MCF 10A (cell line): ENCODE data around the gene ADGRG6. TPM values are rescaled to one million over a fixed set of nuclear protein-coding genes. Genes with fewer than 3 reads are reported as not detected.
A peak's percentile ranks its signal among the peaks of the same experiment; 100 is the strongest.

ENCODE experiments used
- BruUV-seq: library from RNA; stranded (reverse); fragments of 400-500 nt; replicated peaks from 2 replicates; lab custom pipeline; 2021; lab: Mats Ljungman, UMichigan
- CTCF ChIA-PET: fragments of 300-600 bp; sonication (Branson Sonifier 250); formaldehyde crosslinking; extraction: SDS; loops from one replicate; lab custom pipeline; 2021; ENCODE audit warnings: antibody characterized with exemption, inconsistent platforms; lab: Yijun Ruan, JAX
- POLR2A ChIA-PET: fragments of 300-600, 350-650 bp; sonication (Branson Sonifier 250); formaldehyde crosslinking; extraction: SDS; loops from one replicate; lab custom pipeline; 2020; ENCODE audit warnings: antibody characterized with exemption, inconsistent platforms; lab: Yijun Ruan, JAX
- DNase-seq: peaks from one replicate; pipeline ENCODE4 v3.0.0-alpha.2; 2018; ENCODE audit not compliant: unreplicated experiment
- H3K27ac Mint-ChIP-seq: one replicate; pipeline ENCODE4 v1.8.0; 2022; ENCODE audit warnings: mild to moderate bottlenecking, low read depth, mixed read lengths; ENCODE audit not compliant: unreplicated experiment
- H3K27me3 Mint-ChIP-seq: one replicate; pipeline ENCODE4 v1.8.0; 2022; ENCODE audit warnings: mixed read lengths; ENCODE audit not compliant: insufficient read depth, unreplicated experiment
- H3K36me3 Mint-ChIP-seq: one replicate; pipeline ENCODE4 v1.8.0; 2022; ENCODE audit warnings: mild to moderate bottlenecking, moderate library complexity, mixed read lengths; ENCODE audit not compliant: insufficient read depth, unreplicated experiment
- H3K4me1 Mint-ChIP-seq: one replicate; pipeline ENCODE4 v1.8.0; 2022; ENCODE audit warnings: mixed read lengths; ENCODE audit not compliant: insufficient read depth, unreplicated experiment
- H3K4me3 Mint-ChIP-seq: one replicate; pipeline ENCODE4 v1.8.0; 2022; ENCODE audit warnings: mild to moderate bottlenecking, moderate library complexity, mixed read lengths; ENCODE audit not compliant: unreplicated experiment
- H3K9me3 Mint-ChIP-seq: one replicate; pipeline ENCODE4 v1.8.0; 2022; ENCODE audit warnings: mixed read lengths; ENCODE audit not compliant: unreplicated experiment
- intact Hi-C: fragments of 100-400 bp; cut with micrococcal nuclease; formaldehyde crosslinking; loops from 2 replicates; pipeline ENCODE4 v1.14.1; 2022
- total RNA-seq: library from RNA; stranded (reverse); gene quantifications from 2 replicates; pipeline ENCODE4 v1.2.3, GENCODE V29; 2022
- TF ChIP-seq, protein P1 (sequence below): fragments of 200-600 bp; IDR thresholded peaks from one replicate; pipeline ENCODE4 v1.8.0; 2022; ENCODE audit warnings: antibody characterized with exemption, mild to moderate bottlenecking; ENCODE audit not compliant: unreplicated experiment

The ADGRG6 gene
- total RNA-seq, 1 experiment from 2014 or later, result 44.2 TPM

DNA sequence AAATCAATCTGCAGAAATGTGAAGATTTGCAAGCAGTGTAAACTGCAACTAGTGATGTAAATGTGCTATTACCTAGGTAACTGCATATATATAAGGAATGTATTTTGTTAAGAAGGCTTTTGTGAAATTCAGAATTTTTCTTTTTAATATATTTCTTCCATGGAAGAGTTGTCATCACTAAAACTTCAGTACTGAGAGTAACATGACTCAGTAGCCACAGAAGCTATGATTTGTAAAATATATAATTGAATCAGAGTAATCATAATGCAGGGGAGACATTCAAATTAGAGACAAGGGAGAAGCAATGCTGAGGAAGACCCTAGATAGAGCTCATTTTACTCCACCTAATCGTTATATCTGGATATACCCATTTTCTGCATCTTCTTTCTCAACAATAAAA, 141.7 kb downstream of the ADGRG6 start:
- H3K9me3 Mint-ChIP-seq, result no peaks in the 10 kb centered on the region
- peaks cover 9% of the 10 kb centered on the region for H3K36me3 Mint-ChIP-seq
- intact Hi-C loops, result no loop called here

DNA sequence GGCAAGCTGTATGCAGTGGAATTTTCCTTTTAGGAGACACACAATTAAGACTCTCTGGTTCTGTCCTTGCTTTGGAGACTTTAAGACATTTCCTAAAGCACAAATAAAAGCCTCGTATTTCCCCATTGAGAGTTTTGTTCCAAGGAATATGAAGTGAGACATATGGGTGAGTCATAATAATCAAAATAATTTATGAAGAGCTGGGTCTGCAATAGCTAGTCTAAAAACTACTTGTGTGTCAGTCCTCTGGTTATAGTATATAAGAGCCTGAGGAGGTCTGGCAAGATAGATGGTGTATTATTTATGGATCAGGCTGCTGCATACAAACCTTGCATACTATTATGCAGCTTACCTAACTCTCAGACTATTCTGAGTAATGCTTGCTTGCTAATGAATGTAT, 142.6 kb downstream of the ADGRG6 start:
- DNase-seq, result peak; percentile 12
- CTCF ChIA-PET, result interaction anchor here (0.5 kb wide), 1 partner anchor 1494 kb away, joined by 3 read pairs; no protein-coding TSS in a partner anchor
- intact Hi-C loops, result no loop called here
- no peak overlapping the region for H3K27ac Mint-ChIP-seq
- POLR2A ChIA-PET, result no interaction called here
- TF ChIP-seq, protein P1, sequence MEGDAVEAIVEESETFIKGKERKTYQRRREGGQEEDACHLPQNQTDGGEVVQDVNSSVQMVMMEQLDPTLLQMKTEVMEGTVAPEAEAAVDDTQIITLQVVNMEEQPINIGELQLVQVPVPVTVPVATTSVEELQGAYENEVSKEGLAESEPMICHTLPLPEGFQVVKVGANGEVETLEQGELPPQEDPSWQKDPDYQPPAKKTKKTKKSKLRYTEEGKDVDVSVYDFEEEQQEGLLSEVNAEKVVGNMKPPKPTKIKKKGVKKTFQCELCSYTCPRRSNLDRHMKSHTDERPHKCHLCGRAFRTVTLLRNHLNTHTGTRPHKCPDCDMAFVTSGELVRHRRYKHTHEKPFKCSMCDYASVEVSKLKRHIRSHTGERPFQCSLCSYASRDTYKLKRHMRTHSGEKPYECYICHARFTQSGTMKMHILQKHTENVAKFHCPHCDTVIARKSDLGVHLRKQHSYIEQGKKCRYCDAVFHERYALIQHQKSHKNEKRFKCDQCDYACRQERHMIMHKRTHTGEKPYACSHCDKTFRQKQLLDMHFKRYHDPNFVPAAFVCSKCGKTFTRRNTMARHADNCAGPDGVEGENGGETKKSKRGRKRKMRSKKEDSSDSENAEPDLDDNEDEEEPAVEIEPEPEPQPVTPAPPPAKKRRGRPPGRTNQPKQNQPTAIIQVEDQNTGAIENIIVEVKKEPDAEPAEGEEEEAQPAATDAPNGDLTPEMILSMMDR, result no peak
- no peaks in the 10 kb centered on the region for H3K4me1 Mint-ChIP-seq
- H3K27me3 Mint-ChIP-seq, result no peaks in the 10 kb centered on the region
- H3K36me3 Mint-ChIP-seq, result peaks cover 9% of the 10 kb centered on the region
- BruUV-seq, result no TSS peak
- H3K4me3 Mint-ChIP-seq, result no peak overlapping the region
- no peaks in the 10 kb centered on the region for H3K9me3 Mint-ChIP-seq

More for the DNA sequence above, 141.7 kb downstream of the ADGRG6 start:
- Mint-ChIP-seq H3K4me3 (no peak overlapping the region), H3K27ac (no peak overlapping the region), H3K27me3 (no peaks in the 10 kb centered on the region), H3K4me1 (no peaks in the 10 kb centered on the region)
- no TSS peak for BruUV-seq
- TF ChIP-seq, protein P1, result no peak
- ChIA-PET CTCF (no interaction called here), POLR2A (no interaction called here)
- no peak for DNase-seq

DNA sequence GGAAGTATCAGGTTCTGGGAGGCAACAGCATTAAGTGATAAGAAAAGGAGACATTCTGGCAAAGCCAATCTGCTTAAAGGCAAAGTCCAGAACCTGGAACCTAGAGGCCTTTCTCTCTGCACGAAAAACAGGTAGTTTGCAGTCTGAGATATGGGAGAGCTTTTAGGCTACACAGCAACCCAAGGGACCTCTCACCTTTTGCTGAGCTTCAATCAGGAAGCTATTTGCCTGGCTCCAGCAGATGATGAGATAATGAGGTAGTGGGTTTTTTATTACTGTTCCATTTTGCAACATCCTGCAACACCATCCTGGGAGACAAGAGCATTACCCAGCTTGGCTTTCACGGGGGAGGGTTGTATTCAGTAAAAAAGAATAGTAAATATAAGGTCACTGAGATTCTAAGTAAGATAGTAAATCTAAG, 143.1 kb downstream of the ADGRG6 start:
- Mint-ChIP-seq H3K36me3 (peaks cover 9% of the 10 kb centered on the region), H3K4me1 (no peaks in the 10 kb centered on the region), H3K27me3 (no peaks in the 10 kb centered on the region), H3K9me3 (no peaks in the 10 kb centered on the region), H3K27ac (no peak overlapping the region), H3K4me3 (no peak overlapping the region)
- intact Hi-C loops, result no loop called here
- no peak for DNase-seq
- TF ChIP-seq, protein P1, result no peak
- BruUV-seq, result no TSS peak
- POLR2A ChIA-PET, result interaction anchor here (1.2 kb wide), 2 partner anchors 14 kb away, joined by 3 read pairs; no protein-coding TSS in a partner anchor
- CTCF ChIA-PET, result no interaction called here

DNA sequence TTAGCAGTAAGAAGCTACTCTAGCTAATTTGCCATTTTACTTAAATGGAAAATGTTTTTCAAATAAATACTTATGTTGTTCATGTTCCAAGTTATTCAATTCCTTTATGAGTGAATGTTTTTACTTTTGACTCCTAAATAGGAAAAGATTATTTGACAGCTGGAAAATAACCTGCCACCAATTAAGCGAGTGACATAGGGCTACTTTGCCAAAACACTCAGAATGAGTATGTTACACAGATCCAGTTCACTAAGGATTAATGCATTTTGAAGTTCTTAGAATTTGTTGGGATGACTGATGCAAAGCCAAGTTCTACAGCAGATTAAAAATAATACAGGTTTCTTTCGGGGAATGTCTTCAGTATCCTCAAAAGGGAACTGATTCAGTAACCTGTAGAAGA, 144.4 kb downstream of the ADGRG6 start:
- Mint-ChIP-seq H3K4me3 (no peak overlapping the region), H3K4me1 (no peaks in the 10 kb centered on the region)

More for the DNA sequence above, 144.4 kb downstream of the ADGRG6 start:
- no TSS peak for BruUV-seq
- H3K36me3 Mint-ChIP-seq, result peaks cover 9% of the 10 kb centered on the region
- no peak overlapping the region for H3K27ac Mint-ChIP-seq
- CTCF ChIA-PET, result no interaction called here
- TF ChIP-seq, protein P1, result no peak
- H3K27me3 Mint-ChIP-seq, result no peaks in the 10 kb centered on the region
- POLR2A ChIA-PET, result interaction anchor here (1.2 kb wide), 2 partner anchors 12 to 15 kb away, joined by 3 read pairs; no protein-coding TSS in a partner anchor
- no peak for DNase-seq
- intact Hi-C loops, result no loop called here
- H3K9me3 Mint-ChIP-seq, result no peaks in the 10 kb centered on the region
